ENCODE data around the gene COMTD1. TPM values are rescaled to one million over a fixed set of nuclear protein-coding genes. Genes with fewer than 3 reads are reported as not detected.
A peak's percentile ranks its signal among the peaks of the same experiment; 100 is the strongest.

The COMTD1 gene
- total RNA-seq, 2 donors from 2014 or later, result 26.8 to 49.3 TPM

DNA sequence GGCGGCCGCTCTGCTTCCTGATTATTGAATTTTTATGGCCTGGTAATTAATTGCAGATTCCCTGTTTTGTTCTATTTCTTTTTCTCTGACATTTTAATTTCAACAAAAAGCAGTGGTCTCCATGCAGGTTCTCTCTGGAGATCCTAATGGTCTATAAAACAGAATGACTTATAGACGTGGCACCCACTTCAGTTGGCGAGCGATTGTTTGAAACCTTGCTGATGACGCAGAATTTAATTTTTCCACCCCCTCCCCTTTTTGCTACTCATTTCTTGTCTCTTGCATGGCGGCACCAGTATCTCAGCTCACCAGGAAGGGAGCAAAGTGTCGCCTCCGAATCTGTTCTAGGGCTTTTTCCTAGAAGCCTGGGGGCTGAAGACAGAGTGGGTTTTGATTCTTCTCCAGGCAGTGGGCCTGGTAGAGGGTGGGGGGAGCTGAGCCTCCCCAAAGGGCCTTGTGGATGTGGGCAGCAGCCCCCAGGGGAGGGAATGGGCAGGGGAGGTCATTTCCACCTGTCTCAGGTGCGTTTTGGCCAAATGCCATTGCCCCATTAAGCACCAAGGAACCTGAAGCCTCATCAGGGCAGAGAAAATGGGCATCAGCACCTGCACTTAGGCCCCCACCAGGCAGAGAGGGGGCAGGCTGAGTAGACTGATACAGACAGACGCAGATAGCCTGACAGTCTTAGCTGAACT lies 3.5 kb upstream of the COMTD1 start:
- DNase-seq (ENCODE audit: low spot score), result no peak
- Histone ChIP-seq H3K4me1 (replicated peaks) (peaks cover 5% of the 10 kb centered on the region), H3K9me3 (no peaks in the 10 kb centered on the region), H3K27me3 (replicated peaks; ENCODE audit: insufficient read depth) (no peaks in the 10 kb centered on the region), H3K4me3 (no peak overlapping the region), H3K36me3 (no peaks in the 10 kb centered on the region), H3K27ac (no peak overlapping the region)
- WGBS, result 80% methylated on average over 11 of the region's 11 CpGs
- intact Hi-C loops (cut with DNase I), result loop anchor here (10.0 kb wide), 1 partner anchor 974 kb away; no protein-coding TSS in a partner anchor
- TF ChIP-seq, protein P1, sequence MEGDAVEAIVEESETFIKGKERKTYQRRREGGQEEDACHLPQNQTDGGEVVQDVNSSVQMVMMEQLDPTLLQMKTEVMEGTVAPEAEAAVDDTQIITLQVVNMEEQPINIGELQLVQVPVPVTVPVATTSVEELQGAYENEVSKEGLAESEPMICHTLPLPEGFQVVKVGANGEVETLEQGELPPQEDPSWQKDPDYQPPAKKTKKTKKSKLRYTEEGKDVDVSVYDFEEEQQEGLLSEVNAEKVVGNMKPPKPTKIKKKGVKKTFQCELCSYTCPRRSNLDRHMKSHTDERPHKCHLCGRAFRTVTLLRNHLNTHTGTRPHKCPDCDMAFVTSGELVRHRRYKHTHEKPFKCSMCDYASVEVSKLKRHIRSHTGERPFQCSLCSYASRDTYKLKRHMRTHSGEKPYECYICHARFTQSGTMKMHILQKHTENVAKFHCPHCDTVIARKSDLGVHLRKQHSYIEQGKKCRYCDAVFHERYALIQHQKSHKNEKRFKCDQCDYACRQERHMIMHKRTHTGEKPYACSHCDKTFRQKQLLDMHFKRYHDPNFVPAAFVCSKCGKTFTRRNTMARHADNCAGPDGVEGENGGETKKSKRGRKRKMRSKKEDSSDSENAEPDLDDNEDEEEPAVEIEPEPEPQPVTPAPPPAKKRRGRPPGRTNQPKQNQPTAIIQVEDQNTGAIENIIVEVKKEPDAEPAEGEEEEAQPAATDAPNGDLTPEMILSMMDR (IDR thresholded peaks at IDR 0.05), result no peak
- TF ChIP-seq POLR2AphosphoS5 (IDR thresholded peaks at IDR 0.05) (no peak), POLR2A (IDR thresholded peaks at IDR 0.05) (no peak)

DNA sequence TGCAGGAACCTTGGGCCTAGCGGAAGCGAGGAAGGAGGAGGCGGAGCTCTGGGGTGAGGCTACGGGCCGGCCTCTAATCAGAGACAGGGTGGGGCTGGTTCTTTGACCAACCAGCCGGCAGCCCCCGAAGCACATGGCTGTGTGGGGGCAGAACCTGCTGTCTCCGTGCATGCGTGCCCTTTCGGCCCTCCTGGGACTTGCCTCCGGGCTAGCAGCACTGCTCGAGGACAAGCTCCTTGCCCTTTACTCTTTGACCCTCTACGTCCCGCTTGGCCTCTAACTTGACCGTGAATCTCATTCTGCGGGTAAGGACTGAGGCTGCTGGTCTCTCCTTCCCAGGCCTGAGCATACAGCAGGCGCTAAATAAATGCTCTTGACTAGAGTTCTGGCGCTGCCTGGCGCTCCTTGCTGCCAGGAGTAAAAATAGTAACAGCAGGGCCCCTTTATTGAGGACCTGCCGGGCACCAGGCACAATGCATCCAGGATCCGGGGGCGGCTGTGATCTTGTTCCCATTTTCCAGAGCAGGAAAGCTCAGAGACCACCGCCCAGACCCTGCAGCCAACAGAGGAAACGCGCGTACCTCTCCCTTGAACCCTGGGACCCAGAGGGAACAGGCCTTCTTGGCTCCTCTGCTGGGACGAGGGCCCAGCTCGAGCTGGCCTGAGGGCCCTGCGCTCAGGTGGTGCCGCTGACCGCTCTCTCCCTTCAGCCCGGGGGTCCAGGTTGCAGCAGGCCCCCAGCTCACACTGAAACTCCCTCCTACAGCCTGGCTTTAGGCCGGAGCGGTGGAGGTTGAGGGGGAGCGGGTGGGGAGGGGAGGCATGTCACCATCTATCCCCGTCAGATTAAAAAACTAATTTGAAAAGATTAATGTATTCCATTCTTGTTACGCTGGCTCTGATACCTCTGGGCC lies 2.7 kb upstream of the COMTD1 start:
- no peaks in the 10 kb centered on the region for H3K9me3 ChIP-seq
- no peaks in the 10 kb centered on the region for H3K27me3 ChIP-seq (replicated peaks; ENCODE audit: insufficient read depth)
- H3K4me3 ChIP-seq, result no peak overlapping the region
- H3K27ac ChIP-seq, result no peak overlapping the region
- TF ChIP-seq, protein P1 (IDR thresholded peaks at IDR 0.05), result no peak
- TF ChIP-seq POLR2AphosphoS5 (IDR thresholded peaks at IDR 0.05), result no peak
- no peak for TF ChIP-seq POLR2A (IDR thresholded peaks at IDR 0.05)
- DNase-seq (ENCODE audit: low spot score), result no peak
- intact Hi-C loops (cut with DNase I), result loop anchor here (10.0 kb wide), 1 partner anchor 974 kb away; no protein-coding TSS in a partner anchor
- H3K4me1 ChIP-seq (replicated peaks), result peaks cover 5% of the 10 kb centered on the region
- WGBS, result 93% methylated on average over 37 of the region's 37 CpGs
- H3K36me3 ChIP-seq, result no peaks in the 10 kb centered on the region

DNA sequence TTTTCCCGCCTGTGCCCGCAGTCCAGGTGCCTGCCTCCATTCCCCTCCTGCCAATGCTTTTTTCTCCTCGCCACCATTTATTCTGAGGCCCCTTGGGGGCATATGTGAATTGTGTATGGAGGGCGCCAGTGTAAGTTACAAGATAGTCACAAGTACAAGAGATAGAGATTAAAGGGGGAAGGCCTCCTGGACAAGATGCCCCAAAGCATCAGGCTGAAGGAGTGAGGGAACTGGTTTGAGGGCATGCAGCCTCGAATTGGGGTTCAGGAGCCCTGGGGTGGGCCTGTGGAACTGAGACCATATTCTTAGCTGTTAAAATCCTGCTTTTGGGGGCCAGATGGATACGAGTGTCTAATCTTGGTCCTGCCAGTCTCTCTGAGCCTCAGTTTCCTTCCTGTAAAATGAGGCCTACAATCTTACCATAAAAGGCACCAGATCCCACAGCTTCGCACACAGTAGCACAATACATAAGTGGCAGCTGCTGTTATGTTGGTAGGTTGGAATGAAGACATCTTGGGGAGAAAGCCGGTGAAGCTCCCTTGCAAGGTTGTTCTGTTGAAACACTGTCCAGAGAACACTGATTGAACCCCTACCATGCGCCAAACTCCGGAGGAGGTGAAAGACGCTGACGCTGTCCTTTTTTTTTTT lies 545 bp upstream of the COMTD1 start:
- 55% methylated on average over 12 of the region's 12 CpGs for WGBS
- intact Hi-C loops (cut with DNase I), result loop anchor here (10.0 kb wide), 1 partner anchor 972 kb away; no protein-coding TSS in a partner anchor
- H3K4me3 ChIP-seq, result no peak overlapping the region

DNA sequence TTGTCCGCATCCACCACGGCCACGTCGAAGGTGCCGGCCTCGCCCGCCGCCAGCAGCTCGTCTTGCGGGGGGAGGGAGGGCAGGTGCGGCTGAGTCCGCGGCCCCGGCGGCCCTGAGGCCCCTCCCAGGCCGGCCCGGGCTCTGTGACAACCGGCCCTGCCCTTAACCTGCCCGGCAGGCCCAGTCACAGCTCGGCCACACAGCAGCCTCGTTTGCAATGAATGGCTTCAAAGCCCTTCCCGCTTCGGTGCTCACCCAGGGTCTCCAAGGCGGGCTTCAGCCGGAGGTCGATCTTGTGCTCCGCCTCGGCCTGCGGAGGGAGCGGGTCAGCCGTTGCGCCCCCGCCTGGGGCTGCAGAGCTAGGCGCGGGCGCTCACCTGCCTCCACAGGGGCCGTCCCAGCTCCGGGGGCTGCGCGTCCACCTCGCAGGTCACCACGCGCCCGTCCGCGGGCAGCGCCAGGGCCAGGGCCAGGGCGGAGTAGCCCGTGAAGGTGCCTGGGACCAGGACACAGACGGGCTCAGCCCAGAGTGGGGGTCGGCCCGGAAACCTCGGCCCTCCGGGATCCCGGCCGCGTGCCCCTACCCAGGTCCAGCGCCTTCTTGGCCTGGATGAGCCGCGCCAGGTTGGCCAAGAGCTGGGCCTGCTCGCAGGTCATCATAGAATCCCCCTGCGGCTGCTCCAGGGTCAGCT lies 928 bp downstream of the COMTD1 start:
- peak overlapping the region; percentile 68 to 70 for H3K4me3 ChIP-seq
- H3K4me1 ChIP-seq (replicated peaks), result peaks cover 5% of the 10 kb centered on the region
- H3K9me3 ChIP-seq, result no peaks in the 10 kb centered on the region
- peaks cover 0 to 6% of the 10 kb centered on the region in 2 donors for H3K36me3 ChIP-seq
- H3K27ac ChIP-seq, result peak overlapping the region; percentile 79 to 81
- no peaks in the 10 kb centered on the region for H3K27me3 ChIP-seq (replicated peaks; ENCODE audit: insufficient read depth)
- intact Hi-C loops (cut with DNase I), result loop anchor here (5.0 to 10.0 kb wide), 2 partner anchors 48 to 970 kb away; no protein-coding TSS in a partner anchor
- DNase-seq (ENCODE audit: low spot score), result no peak
- TF ChIP-seq, protein P1 (IDR thresholded peaks at IDR 0.05), result peak in 1 of 4 experiments; percentile 20
- peak; percentile 4 for TF ChIP-seq POLR2A (IDR thresholded peaks at IDR 0.05)
- no peak for TF ChIP-seq POLR2AphosphoS5 (IDR thresholded peaks at IDR 0.05)
- 2% methylated on average over 47 of the region's 62 CpGs for WGBS

More for the DNA sequence above, 545 bp upstream of the COMTD1 start:
- DNase-seq (ENCODE audit: low spot score), result no peak
- Histone ChIP-seq H3K27ac (peak overlapping the region in 1 of 2 donors; percentile 79), H3K36me3 (peaks cover 0 to 4% of the 10 kb centered on the region in 2 donors), H3K9me3 (no peaks in the 10 kb centered on the region), H3K4me1 (replicated peaks) (peaks cover 5% of the 10 kb centered on the region), H3K27me3 (replicated peaks; ENCODE audit: insufficient read depth) (no peaks in the 10 kb centered on the region)
- no peak for TF ChIP-seq POLR2AphosphoS5 (IDR thresholded peaks at IDR 0.05)
- TF ChIP-seq POLR2A (IDR thresholded peaks at IDR 0.05), result no peak
- TF ChIP-seq, protein P1 (IDR thresholded peaks at IDR 0.05), result no peak

Measured in prostate gland (tissue), 2 donors.